H9 (cell line): ENCODE data around the gene ANKRD52. TPM values are rescaled to one million over a fixed set of nuclear protein-coding genes. Genes with fewer than 3 reads are reported as not detected.
A peak's percentile ranks its signal among the peaks of the same experiment; 100 is the strongest.

Source experiments
- DNase-seq: peaks from one replicate; pipeline ENCODE4 v3.0.0-alpha.2; 2017
- H2AFZ ChIP-seq: one replicate; pipeline ENCODE4 v1.6.1; 2013; ENCODE audit warnings: mild to moderate bottlenecking, low read length, control low read depth, moderate library complexity
- H2AK5ac ChIP-seq: 2 replicates; pipeline ENCODE4 v1.6.1; 2013; ENCODE audit warnings: low read length, control low read depth, mixed read lengths; ENCODE audit not compliant: insufficient read length
- H2BK120ac ChIP-seq: one replicate; pipeline ENCODE4 v1.6.1; 2013; ENCODE audit warnings: low read depth, mild to moderate bottlenecking, low read length, control low read depth, inconsistent platforms; ENCODE audit not compliant: poor library complexity, severe bottlenecking
- H2BK12ac ChIP-seq: 2 replicates; pipeline ENCODE4 v1.6.1; 2013; ENCODE audit warnings: low read length, control low read depth, mixed read lengths, low read depth; ENCODE audit not compliant: insufficient read length
- H2BK15ac ChIP-seq: 2 replicates; pipeline ENCODE4 v1.6.1; 2013; ENCODE audit warnings: low read depth, low read length, control low read depth
- H2BK20ac ChIP-seq: one replicate; pipeline ENCODE4 v1.6.1; 2013; ENCODE audit warnings: low read depth, mild to moderate bottlenecking, low read length, control low read depth, inconsistent platforms; ENCODE audit not compliant: poor library complexity, severe bottlenecking
- H2BK5ac ChIP-seq: 2 replicates; pipeline ENCODE4 v1.6.1; 2013; ENCODE audit warnings: low read length, control low read depth, mixed read lengths; ENCODE audit not compliant: insufficient read length
- H3K14ac ChIP-seq: 2 replicates; pipeline ENCODE4 v1.6.1; 2013; ENCODE audit warnings: low read length, control low read depth; ENCODE audit not compliant: insufficient read depth
- H3K18ac ChIP-seq: 2 replicates; pipeline ENCODE4 v1.6.1; 2013; ENCODE audit warnings: low read depth, mild to moderate bottlenecking, mixed read lengths, low read length, control low read depth; ENCODE audit not compliant: insufficient read length
- H3K23ac ChIP-seq: 2 replicates; pipeline ENCODE4 v1.6.1; 2013; ENCODE audit warnings: low read length, control low read depth, mixed read lengths, low read depth; ENCODE audit not compliant: insufficient read length
- H3K23me2 ChIP-seq: 2 replicates; pipeline ENCODE4 v1.6.1; 2013; ENCODE audit warnings: low read depth, mild to moderate bottlenecking, mixed read lengths, low read length, control low read depth; ENCODE audit not compliant: insufficient read length, poor library complexity, severe bottlenecking
- H3K27ac ChIP-seq: 2 replicates; pipeline ENCODE4 v1.5.1; 2013; ENCODE audit warnings: low read length, control low read depth, mixed read lengths, low read depth; ENCODE audit not compliant: insufficient read length
- H3K27me3 ChIP-seq: 2 replicates; pipeline ENCODE4 v1.6.1; 2013; ENCODE audit warnings: low read length, control low read depth, inconsistent platforms; ENCODE audit not compliant: insufficient read depth
- H3K4ac ChIP-seq: 2 replicates; pipeline ENCODE4 v1.6.1; 2013; ENCODE audit warnings: low read depth, mild to moderate bottlenecking, control low read depth, inconsistent platforms, low read length, moderate library complexity
- H3K4me1 ChIP-seq: 2 replicates; pipeline ENCODE4 v1.6.1; 2013; ENCODE audit warnings: low read length, control low read depth, inconsistent platforms; ENCODE audit not compliant: insufficient read depth
- H3K4me2 ChIP-seq: 2 replicates; pipeline ENCODE4 v1.6.1; 2013; ENCODE audit warnings: low read length, control low read depth, mixed read lengths; ENCODE audit not compliant: insufficient read length, insufficient read depth
- H3K56ac ChIP-seq: 2 replicates; pipeline ENCODE4 v1.6.1; 2013; ENCODE audit warnings: low read depth, mild to moderate bottlenecking, mixed read lengths, low read length, control low read depth; ENCODE audit not compliant: insufficient read length
- H3K79me1 ChIP-seq: 2 replicates; pipeline ENCODE4 v1.6.1; 2013; ENCODE audit warnings: low read depth, mild to moderate bottlenecking, moderate library complexity, low read length, control low read depth, inconsistent platforms; ENCODE audit not compliant: insufficient read depth, poor library complexity, severe bottlenecking
- H3K79me2 ChIP-seq: 2 replicates; pipeline ENCODE4 v1.6.1; 2013; ENCODE audit warnings: low read length, control low read depth, inconsistent platforms; ENCODE audit not compliant: insufficient read depth
- H3K9ac ChIP-seq: 2 replicates; pipeline ENCODE4 v1.6.1; 2013; ENCODE audit warnings: low read length, control low read depth, mixed read lengths; ENCODE audit not compliant: insufficient read length; ENCODE audit errors: extremely low read depth
- H3K9me3 ChIP-seq: one replicate; pipeline ENCODE4 v1.6.1; 2013; ENCODE audit warnings: low read depth, low read length, inconsistent platforms; ENCODE audit not compliant: control insufficient read depth
- H3T11ph ChIP-seq: one replicate; pipeline ENCODE4 v1.6.1; 2013; ENCODE audit warnings: mild to moderate bottlenecking, low read length, control low read depth, inconsistent platforms
- H4K20me1 ChIP-seq: one replicate; pipeline ENCODE4 v1.6.1; 2013; ENCODE audit not compliant: control insufficient read depth, insufficient read length, insufficient read depth
- H4K5ac ChIP-seq: 2 replicates; pipeline ENCODE4 v1.6.1; 2013; ENCODE audit warnings: low read depth, mild to moderate bottlenecking, mixed read lengths, low read length, control low read depth; ENCODE audit not compliant: insufficient read length
- H4K8ac ChIP-seq: replicated peaks from 2 replicates; pipeline ENCODE4 v1.6.1; 2013; ENCODE audit warnings: low read length, control low read depth, mixed read lengths, low read depth; ENCODE audit not compliant: insufficient read length
- H4K91ac ChIP-seq: 2 replicates; pipeline ENCODE4 v1.6.1; 2013; ENCODE audit warnings: low read depth, mild to moderate bottlenecking, moderate library complexity, mixed read lengths, low read length, control low read depth; ENCODE audit not compliant: insufficient read length
- H3K27ac Mint-ChIP-seq, 3 experiments: 2 replicates in 2 of 3; 3 replicates in 1 of 3; pipeline ENCODE4 v1.8.0; 2020 to 2021; ENCODE audit warnings: mixed read lengths in 3 of 3, mild to moderate bottlenecking in 1 of 3, moderate library complexity in 1 of 3
- H3K27me3 Mint-ChIP-seq: 2 replicates; pipeline ENCODE4 v1.8.0; 2021; ENCODE audit warnings: low read depth, mild to moderate bottlenecking, moderate library complexity, mixed read lengths
- H3K36me3 Mint-ChIP-seq, 3 experiments: 2 replicates in 2 of 3; 3 replicates in 1 of 3; pipeline ENCODE4 v1.8.0; 2020 to 2021; ENCODE audit warnings: low read depth in 3 of 3, mixed read lengths in 3 of 3; ENCODE audit not compliant: insufficient read depth in 1 of 3
- H3K4me1 Mint-ChIP-seq, 2 experiments: 2 replicates each; pipeline ENCODE4 v1.8.0; 2020; ENCODE audit warnings: mixed read lengths in 2 of 2
- H3K4me3 Mint-ChIP-seq, 2 experiments: 2 replicates in 1 of 2; 3 replicates in 1 of 2; pipeline ENCODE4 v1.8.0; 2020 to 2021; ENCODE audit warnings: mild to moderate bottlenecking in 2 of 2, mixed read lengths in 2 of 2, moderate library complexity in 1 of 2
- H3K9me3 Mint-ChIP-seq, 2 experiments: 2 replicates in 1 of 2; 3 replicates in 1 of 2; pipeline ENCODE4 v1.8.0; 2020; ENCODE audit warnings: mild to moderate bottlenecking in 2 of 2, mixed read lengths in 2 of 2, moderate library complexity in 1 of 2
- WGBS: extraction: QIAGEN DNeasy Blood & Tissue Kit; methylation state at CpG from one replicate; pipeline ENCODE4 v1.1.7; 2013; ENCODE audit warnings: missing lambda C conversion rate, low lambda C conversion rate, mixed read lengths; ENCODE audit not compliant: insufficient read length; ENCODE audit errors: extremely low coverage; 5-methylcytosine and 5-hydroxymethylcytosine counted together
- total RNA-seq: library from RNA; stranded (reverse); gene quantifications from 2 replicates; pipeline ENCODE4 v1.2.1, GENCODE V29; 2021
- TF ChIP-seq, protein P1 (sequence below): fragments of 200-600 bp; sonication (generic); conservative IDR thresholded peaks from 3 replicates; pipeline ENCODE4 v1.8.0; 2021; ENCODE audit warnings: antibody characterized with exemption, mild to moderate bottlenecking

The ANKRD52 gene
- total RNA-seq, 1 experiment from 2014 or later, result 33.4 TPM

GRCh38 chr12:56216461-56216860 is 41.7 kb downstream of the ANKRD52 start:
- Histone ChIP-seq H3K4ac (no peak overlapping the region), H3K23ac (no peak overlapping the region), H3K4me2 (no peak overlapping the region), H2AFZ (no peak overlapping the region), H2BK15ac (no peak overlapping the region), H2BK20ac (no peak overlapping the region), H3K9me3 (no peaks in the 10 kb centered on the region), H4K8ac (no peak overlapping the region), H3K4me1 (no peaks in the 10 kb centered on the region), H3K14ac (no peak overlapping the region), H4K91ac (no peak overlapping the region), H4K5ac (no peak overlapping the region), H2BK120ac (no peak overlapping the region), H2AK5ac (no peak overlapping the region), H3K79me1 (peaks cover 3% of the 10 kb centered on the region), H3K56ac (no peak overlapping the region), H3T11ph (no peak overlapping the region), H3K79me2 (no peaks in the 10 kb centered on the region; the same call in 1 of the 2 replicates), H2BK5ac (no peak overlapping the region), H3K9ac (no peak overlapping the region), H3K18ac (no peak overlapping the region), H4K20me1 (no peaks in the 10 kb centered on the region), H3K27ac (no peak overlapping the region), H2BK12ac (no peak overlapping the region), H3K27me3 (no peaks in the 10 kb centered on the region), H3K23me2 (peaks cover 8% of the 10 kb centered on the region)
- TF ChIP-seq, protein P1, sequence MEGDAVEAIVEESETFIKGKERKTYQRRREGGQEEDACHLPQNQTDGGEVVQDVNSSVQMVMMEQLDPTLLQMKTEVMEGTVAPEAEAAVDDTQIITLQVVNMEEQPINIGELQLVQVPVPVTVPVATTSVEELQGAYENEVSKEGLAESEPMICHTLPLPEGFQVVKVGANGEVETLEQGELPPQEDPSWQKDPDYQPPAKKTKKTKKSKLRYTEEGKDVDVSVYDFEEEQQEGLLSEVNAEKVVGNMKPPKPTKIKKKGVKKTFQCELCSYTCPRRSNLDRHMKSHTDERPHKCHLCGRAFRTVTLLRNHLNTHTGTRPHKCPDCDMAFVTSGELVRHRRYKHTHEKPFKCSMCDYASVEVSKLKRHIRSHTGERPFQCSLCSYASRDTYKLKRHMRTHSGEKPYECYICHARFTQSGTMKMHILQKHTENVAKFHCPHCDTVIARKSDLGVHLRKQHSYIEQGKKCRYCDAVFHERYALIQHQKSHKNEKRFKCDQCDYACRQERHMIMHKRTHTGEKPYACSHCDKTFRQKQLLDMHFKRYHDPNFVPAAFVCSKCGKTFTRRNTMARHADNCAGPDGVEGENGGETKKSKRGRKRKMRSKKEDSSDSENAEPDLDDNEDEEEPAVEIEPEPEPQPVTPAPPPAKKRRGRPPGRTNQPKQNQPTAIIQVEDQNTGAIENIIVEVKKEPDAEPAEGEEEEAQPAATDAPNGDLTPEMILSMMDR, result no peak
- Mint-ChIP-seq H3K9me3 (no peaks in the 10 kb centered on the region; a peak in 1 of 5 replicates), H3K27me3 (no peaks in the 10 kb centered on the region; the same call in 1 of the 2 replicates), H3K27ac (peak overlapping the region; percentile 40 to 85 (median 50); a peak in 3 of 7 replicates), H3K36me3 (peaks cover 36 to 60% (median 59%) of the 10 kb centered on the region in 3 experiments), H3K4me1 (peaks cover 7 to 9% of the 10 kb centered on the region in 2 experiments), H3K4me3 (no peak overlapping the region)
- DNase-seq, result no peak
- no CpG with 5 or more reads among the region's 3 CpGs for WGBS
